LHCN-M2 (cell line): ENCODE measurements around the gene MTLN. TPM values are rescaled to one million over a fixed set of nuclear protein-coding genes. Genes with fewer than 3 reads are reported as not detected.
"Not testable (repeated sequence)": the region's sequence is repeated elsewhere in the genome, so short reads cannot be mapped to it uniquely, and the experiment has no call there.

Experiments used
- DNase-seq: peaks from one replicate; pipeline ENCODE4 v3.0.0-alpha.2; 2012; ENCODE audit warnings: low read depth
- polyA plus RNA-seq: library from polyadenylated mRNA; unstranded; fragments of >200 nt; gene quantifications from one replicate; pipeline ENCODE4 v1.2.1, GENCODE V29; 2012; ENCODE audit warnings: missing spikeins
- total RNA-seq: library from RNA; depleted of rRNA; stranded (reverse); fragments of >200 nt; gene quantifications from 2 replicates; pipeline ENCODE4 v1.2.3, GENCODE V29; 2014; rRNA removed

Gene MTLN, protein sequence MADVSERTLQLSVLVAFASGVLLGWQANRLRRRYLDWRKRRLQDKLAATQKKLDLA
- total RNA-seq: 71.5 and 107 TPM in 2 replicates
- 112 TPM for polyA plus RNA-seq

DNA sequence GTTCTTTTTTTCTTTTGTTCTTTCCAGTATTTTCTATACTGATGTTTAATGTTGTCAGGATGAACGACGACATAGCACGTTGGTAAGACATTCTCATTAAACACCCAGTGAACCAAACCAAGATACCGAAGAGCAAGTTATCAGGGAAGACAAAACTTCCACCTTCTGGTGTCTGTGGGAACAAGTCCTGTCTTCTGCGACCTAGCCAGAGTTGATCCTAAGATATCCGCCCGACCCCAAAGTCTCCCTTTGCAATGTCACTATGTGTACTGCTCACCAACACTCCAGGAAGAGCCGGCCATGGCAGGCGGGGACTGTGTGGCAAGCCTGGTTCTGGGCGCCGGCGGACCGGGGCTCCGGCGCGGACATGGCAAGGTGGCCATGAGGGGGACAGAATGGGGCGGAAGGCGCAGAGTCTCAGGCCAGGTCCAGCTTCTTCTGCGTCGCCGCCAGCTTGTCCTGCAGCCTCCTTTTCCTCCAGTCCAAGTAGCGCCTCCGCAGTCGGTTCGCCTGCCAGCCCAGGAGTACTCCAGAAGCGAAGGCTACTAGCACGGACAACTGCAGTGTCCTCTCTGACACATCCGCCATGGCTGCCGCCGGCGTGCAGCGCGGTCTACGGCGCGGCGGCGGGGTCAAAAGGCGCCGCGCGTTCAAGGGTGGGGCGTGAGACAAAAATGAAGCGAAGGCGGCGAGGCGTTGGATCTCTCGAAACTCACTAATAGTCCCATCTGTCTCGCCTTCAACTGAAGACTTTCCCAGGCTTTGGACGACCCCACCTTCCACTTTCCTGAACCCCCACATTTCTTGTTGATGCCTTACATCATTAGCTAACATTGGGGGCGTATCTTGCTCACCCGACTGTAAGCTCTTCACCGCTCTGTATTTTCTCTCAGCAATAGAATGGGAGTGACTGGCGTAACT, at the start of gene MTLN:
Gene MTLN, minus strand, starts transcription at position 610 of the 921 bp plus-strand sequence. Its CDS starts 22 bp downstream, at position 588.
- DNase-seq: peak; percentile 73

DNA sequence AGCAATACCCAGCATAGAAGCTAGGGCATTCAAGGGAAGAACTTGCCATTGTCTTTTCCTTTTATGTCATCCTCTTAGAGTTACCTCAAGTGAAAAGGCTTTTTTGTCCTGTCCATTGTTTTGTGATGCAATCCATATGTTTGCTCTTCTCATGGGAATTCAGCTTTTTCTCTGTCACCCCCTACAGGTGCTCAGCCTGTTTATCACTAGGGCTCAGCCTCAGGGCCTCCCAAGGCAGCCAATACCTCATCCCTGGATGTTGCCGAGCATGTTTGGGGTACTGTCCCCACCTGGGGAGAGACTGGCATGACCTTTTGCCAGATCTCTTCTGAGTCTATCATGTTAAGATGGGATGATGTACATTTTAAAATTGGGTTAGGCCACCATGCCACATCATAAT, 49.6 kb upstream of the MTLN start:
- not testable (repeated sequence) for DNase-seq

DNA sequence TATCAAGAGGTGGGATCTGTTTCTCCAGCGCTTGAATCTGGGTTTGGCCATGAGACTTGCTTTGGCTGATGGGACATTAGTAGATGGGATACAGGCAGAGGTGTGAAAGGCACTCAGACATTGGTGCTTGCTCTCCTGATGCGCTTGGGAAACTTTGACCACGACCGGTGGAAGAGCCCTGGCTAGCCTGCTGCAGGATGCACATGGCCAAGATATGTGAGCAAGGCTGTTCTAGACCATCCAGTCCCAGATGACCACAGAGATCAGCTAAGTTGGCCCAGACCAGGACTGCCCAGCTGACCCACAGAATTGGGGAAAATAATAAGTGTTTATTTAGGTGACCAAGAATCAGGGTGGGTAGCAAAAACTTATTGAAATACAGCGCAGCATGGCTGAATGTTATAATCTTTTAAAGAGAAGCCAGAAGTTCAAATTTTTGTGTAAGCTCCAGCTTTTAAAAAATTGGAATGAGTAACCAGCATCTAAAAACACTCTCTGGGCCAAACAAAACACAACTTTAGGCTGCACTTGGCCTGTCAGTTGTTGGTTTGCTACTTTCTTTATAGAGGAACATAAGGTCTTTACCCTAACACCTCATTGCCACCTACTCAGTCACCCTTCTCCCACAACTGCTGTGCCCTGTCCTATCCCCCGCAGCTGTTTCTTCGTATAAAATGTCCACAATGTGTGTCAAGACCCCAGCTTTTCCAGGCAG, 35.9 kb upstream of the MTLN start:
- DNase-seq: peak; percentile 25

DNA sequence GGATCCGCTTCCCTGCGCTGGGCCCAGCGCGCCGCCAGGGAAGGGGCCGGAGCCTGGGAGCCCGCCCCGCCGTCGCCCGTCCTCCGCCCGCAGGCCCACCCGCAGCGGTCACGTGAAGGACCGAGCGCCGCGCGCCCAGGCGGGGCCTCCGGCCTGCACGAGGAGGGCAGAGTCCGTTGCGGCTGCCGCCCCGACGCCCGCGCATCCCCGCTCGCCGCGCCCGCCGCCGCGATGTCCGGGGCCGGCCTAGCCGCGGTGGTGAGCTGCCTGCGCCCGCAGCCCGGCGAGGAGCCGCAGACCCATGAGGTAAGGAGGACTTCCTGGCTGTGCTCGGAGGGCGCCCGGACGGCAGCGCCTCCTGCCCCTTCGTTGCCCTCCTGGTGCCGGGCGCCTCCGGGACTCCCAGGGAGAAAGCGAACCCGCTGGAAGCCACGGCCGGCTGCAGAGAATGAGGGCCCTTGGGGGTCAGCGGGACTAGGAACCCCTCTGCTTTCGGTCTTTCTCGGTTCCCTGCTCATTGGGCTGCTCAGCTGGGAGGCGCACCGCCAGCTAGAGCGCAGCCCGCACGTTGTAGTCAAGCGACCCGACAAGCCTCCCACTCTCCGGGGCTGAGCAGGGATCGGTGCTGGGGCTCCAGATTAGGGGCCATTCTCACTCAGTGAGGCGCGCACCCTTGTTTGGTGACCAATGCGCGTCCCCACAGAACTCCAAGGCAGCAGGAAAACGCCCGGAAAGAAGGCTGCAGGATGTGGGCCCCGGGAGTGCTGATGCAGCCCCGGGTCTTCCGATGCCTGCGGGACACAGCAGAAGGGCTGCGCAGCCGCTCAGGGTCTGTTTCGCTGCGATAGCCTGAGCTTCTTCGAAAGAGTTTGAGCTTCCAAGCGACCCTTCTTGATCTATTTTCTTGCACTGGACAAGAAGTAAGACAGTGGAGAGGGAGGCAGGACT, 33.4 kb upstream of the MTLN start:
- not testable (repeated sequence) for DNase-seq

DNA sequence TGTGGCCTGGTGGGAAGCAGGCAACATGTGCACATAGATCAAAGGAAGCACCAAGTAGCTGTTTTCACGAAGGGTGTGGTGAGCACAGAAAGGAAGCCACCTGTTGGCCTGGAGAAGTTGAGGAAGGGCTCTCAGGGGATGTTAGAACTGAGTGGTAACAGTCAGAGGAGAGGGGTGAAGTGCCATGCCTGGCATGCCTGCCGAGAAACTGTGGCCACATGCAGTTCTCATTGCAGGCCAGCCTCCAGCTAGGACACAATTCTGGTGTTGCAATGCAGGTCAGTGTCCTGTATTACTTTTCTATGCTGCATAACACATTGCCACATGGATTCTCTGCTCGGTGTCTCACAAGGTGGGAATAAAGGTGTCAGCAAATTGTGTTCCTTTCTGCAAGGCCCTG, 30.9 kb upstream of the MTLN start:
- DNase-seq: not testable (repeated sequence)

DNA sequence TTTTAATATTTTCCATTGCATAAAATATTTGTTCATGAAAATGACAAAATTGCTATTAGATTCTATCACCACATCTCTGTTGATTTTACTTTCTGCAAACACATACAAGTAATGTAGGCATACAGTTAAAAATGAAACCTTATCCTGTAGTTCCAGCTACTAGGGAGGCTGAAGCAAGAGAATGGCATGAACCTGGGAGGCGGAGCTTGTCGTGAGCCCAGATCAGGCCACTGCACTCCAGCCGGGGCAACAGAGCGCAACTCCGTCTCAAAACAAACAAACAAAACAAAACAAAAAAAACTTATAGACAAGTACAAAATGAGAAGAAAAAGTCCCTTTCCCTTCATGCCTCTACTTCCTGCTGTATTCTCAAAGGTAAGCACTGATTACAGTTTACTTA, 22.2 kb upstream of the MTLN start:
- DNase-seq: not testable (repeated sequence)

DNA sequence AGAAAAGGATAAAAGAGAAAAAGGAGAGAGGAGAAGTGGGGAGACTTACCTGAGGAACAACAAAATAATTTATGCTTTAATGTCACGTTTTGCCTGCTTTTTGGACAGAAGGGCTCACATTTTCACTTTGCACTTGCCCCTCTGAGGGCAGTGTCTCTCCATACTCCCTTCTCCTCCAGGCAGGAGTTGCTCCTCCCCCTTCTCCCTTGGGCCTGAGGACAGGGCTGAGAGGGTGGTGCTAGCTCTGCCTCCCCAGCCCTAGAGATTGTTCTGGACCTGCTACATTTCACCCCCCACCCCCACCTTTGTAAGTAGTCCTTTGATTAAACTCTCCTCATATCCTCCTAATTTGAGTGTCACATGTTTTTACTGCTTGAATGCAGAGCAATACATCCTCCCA, 17.5 kb upstream of the MTLN start:
- not testable (repeated sequence) for DNase-seq

DNA sequence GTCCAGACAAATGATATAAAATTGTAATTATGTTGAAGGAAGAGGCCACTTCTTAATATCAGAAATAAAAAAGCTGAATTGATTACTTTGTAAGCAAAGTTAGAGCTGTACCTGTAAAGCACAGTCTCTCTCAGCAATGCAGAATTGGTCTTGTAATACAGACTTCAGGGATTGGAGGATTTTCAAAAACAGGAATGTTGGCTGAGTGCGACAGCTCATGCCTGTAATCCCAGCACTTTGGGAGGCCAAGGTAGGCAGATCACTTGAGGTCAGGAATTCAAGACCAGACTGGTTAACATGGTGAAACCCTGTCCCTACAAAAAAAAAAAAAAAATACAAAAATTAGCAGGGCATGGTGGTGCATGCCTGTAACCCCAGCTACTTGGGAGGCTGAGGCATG, 10.3 kb upstream of the MTLN start:
- DNase-seq: not testable (repeated sequence)

DNA sequence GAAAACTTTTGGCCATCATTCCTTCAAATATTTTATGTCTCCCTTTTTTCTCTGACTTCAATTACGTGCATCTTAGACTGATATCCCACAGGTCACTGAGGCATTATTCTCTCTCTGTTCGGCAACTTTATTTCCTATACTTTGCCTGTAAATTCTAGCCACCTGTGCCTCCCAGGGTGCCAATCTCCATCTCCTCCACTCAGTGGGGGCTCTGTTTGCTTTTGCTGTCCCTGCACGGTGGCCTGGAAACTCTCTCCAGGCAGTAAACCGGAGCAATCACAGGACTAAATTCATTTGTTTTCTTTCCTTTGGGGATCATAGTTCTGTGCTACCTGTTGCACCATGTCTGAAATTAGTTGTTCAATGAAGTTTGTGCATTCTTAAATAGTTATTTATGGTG, 9.6 kb upstream of the MTLN start:
- DNase-seq: no peak

DNA sequence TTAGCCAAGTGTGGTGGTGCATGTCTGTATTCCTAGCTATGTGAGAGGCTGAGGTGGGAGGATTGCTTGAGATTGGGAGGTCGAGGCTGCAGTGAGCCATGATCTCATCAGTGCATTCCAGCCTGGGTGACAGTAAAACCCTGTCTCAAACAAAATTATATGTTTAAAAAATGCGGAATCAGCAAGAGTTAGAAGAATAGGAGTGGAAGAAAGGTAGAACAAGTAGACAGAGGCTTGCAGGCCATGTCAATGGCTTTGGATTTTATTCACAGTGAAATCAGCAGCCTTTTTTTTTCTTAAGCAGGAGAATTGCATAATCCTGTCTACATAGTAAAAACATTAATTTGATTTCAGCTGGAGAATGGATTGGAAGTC, 7.8 kb upstream of the MTLN start:
- DNase-seq: no peak

DNA sequence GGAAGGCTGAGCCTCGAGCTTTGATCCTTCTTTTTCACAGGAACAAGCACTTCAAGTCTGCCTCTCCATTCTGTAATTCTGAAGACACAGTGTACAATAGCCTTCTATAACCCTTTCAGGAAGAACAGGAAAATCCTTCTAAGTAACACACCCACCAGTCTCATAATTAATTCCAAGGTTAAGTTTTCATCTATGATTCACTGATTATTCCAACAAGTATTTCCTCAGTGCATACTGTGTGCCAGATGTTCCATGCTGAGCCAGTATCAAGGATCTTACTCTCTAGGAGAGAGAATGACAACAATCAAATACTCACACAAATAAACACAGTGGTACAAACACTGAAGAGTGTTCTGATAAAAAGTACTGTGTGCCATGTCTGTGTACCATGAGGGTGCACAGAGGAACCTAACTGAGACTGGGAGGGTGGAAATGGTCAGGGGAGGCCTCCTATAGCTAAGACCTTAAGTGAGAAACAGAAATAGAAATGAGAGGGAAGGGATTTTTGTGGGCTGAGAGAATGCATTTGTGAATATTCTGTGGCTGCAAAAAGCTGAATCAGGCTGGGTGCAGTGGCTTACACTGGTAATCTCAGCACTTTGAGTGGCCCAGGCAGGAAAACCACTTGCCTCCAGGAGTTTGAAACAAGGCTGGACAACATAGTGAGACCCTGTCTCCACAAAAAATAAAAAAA, 7.3 kb upstream of the MTLN start:
- no peak for DNase-seq

DNA sequence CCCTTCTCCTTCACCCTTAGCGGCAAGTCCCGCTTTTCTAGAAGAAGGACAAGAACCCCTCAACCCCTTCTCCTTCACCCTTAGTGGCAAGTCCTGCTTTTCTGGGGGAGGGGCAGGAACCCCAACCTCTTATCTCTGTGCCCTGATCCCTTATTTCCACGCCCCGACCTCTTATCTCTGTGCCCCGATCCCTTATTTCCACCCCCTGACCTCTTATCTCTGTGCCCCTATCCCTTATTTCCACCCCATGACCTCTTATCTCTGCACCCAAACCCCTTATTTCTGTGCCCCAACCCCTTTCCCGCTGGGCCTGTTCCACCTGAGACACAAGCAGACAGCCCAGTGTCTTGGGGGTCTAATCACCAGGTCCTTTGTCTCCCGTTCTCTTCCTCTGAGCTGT, 6.5 kb upstream of the MTLN start:
- not testable (repeated sequence) for DNase-seq

DNA sequence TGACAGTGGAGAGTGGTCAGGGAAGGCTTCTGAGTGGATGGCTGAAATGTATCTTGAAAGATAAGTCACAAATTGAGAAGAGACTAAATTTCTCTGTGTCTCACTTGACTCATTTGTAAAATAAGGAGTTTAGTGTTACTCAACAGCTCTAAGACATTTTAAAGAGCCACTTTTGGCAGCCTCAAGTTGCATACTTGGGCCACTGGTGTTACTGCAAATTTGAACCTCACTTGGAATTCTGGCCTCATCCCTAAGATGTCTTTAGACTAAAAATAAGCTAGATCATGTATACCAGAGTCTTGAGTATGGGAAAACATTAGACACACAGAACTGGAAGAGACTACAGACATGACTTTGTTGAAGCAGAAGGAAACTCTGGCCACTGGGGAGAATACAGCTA, 4.5 kb upstream of the MTLN start:
- DNase-seq: no peak

DNA sequence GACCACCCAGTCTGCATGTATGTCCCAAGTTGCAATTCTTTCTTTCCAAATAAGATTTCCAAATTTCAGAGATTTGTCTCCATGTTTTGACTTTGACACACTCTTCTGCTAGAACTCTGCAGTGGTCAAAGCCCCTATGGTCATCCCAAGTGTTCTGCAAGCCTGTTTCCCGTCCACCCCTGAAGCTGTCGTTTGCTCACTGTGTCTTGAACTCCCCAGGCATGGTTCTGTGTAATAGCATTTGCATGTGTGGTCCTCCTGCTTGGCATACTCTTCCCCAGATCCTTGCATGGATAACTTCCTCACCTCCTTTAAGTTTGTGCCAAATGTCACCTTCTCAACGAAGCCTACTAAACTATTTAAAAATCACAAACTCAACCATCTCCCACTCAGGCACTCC, 3.9 kb upstream of the MTLN start:
- no peak for DNase-seq

DNA sequence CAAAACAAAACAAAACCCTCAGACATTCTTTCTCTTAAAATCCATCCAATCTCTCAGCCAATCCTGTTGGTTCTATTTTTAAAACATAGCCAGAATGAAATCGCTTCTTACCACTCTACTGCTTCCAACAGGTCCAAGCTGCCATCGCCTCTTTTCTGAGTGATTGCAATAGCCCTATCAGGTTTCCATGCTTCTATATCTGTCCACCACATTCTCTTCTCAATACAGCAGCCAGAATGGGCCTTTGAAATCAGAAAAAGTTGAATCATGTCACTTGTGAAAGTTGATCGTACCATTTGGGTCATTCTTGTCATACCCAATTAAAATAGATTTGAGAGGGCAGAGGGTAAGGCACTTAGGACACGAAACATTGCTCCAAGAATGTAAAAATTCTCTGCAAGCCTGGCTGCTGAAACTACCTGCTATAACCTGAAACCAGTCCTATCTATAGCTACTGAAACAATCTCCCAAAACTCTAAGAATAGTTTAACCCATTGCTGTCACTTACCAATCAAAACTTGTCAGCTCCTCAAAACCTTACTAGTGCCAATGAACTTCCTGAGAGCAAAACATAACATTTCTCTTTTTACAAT, 3.3 kb upstream of the MTLN start:
- DNase-seq: no peak

DNA sequence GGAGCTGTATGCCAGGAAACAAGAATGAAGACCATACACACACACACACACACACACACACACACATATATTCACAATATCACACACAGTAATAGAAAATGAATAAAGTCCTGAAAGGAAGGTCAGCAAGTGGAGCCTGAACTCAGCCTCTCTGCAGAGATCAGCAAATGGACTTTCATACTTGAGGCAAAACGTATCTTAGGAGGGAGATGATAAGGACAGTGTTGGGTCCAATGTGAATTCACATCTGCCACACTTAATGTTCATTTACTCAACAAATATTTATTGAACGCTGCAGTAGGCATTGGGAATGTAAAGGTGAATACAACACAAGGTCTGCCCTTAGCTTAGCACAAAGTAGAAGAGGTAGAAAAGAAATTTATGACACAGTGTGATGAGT, 2.7 kb upstream of the MTLN start:
- no peak for DNase-seq

DNA sequence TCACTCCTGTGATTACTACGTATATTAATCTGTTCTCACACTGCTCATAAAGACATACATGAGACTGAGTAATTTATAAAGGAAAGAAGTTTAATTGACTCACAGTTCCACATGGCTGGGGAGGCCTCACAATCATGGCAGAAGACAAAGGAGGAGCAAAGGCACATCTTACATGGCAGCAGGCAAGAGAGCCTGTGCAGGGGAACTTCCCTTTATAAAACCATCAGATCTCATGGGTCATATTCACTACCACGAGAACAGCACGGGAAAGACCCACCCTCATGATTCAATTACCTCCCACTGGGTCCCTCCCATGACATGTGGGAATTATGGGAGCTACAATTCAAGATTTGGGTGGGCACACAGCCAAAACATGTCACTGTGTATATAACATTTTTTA, 1.2 kb upstream of the MTLN start:
- DNase-seq: not testable (repeated sequence)

DNA sequence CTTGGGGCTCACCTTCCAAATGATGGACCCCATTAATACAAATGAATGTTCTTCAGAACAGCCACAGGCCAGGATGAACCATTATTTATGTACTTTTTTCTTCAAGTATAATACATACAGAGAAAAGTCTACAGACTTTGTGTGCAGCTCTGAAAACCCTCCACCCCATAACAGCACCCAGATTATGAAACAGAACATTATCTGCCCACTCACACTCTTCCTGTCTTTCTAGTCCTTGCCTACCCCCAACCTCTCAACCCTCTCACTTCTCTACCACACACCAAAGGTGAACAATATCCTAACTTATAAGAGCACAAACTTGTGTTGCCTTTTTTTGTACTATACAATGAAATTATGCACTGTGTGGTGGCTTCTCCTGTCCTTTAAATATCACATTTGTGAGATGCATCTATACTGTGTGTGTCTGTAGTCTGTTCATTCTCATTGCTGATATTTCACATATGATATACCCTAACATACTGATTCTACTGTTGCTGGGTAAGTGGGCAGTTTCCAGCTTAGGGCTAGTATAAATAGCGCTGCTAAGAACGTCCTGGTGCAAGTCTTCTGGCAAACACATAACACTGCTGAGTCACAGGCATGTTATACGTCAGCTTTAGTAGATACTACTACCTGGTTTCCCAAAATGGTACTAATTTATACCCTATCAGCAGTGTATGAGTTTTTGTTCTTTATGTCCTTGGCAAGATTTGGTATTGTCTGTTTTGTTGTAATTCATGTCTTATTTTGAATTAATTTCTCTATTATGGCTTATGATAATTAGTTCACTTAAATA, 6.5 kb downstream of the MTLN start:
- DNase-seq: no peak
